HepG2 (cell line): ENCODE results near the gene TCF25. TPM values are rescaled to one million over a fixed set of nuclear protein-coding genes. Genes with fewer than 3 reads are reported as not detected.

Experiments
- CCDC6 ChIP-seq: sonication (generic); formaldehyde crosslinking; IDR thresholded peaks from 2 replicates; pipeline ENCODE4 v1.8.1; 2022; ENCODE audit warnings: mild to moderate bottlenecking, missing genetic modification reagents, moderate library complexity
- CENPX ChIP-seq: sonication (generic); formaldehyde crosslinking; IDR thresholded peaks from 2 replicates; pipeline ENCODE4 v1.9.0; 2021; ENCODE audit warnings: mild to moderate bottlenecking, missing genetic modification reagents, moderate library complexity
- ESRRA ChIP-seq: sonication (generic); formaldehyde crosslinking; IDR thresholded peaks from 2 replicates; pipeline ENCODE4 v1.5.1; 2020; ENCODE audit warnings: mild to moderate bottlenecking, low read depth, missing genetic modification reagents
- GATAD1 ChIP-seq: IDR thresholded peaks from 2 replicates; pipeline ENCODE4 v1.6.1; 2016; ENCODE audit warnings: missing genetic modification reagents, missing compliant biosample characterization
- GTF2F1 ChIP-seq: fragments of 150-350 bp; IDR thresholded peaks from 2 replicates; pipeline ENCODE4 v1.6.1; 2014; ENCODE audit warnings: low read length
- HIVEP1 ChIP-seq: sonication (generic); formaldehyde crosslinking; IDR thresholded peaks from 2 replicates; pipeline ENCODE4 v1.4.0; 2020; ENCODE audit warnings: mild to moderate bottlenecking, missing genetic modification reagents
- HNRNPL ChIP-seq: fragments of 200-400 bp; formaldehyde crosslinking; IDR thresholded peaks from 2 replicates; pipeline ENCODE4 v1.6.1; 2017; ENCODE audit warnings: mild to moderate bottlenecking, low read depth, low read length
- KLF9 ChIP-seq: IDR thresholded peaks from 2 replicates; pipeline ENCODE4 v1.6.1; 2016; ENCODE audit warnings: low read depth
- NFE2L1 ChIP-seq: sonication (generic); formaldehyde crosslinking; IDR thresholded peaks from 2 replicates; pipeline ENCODE4 v1.4.0; 2020; ENCODE audit warnings: missing genetic modification reagents, mild to moderate bottlenecking, borderline replicate concordance
- REPIN1 ChIP-seq: sonication (generic); formaldehyde crosslinking; IDR thresholded peaks from 2 replicates; pipeline ENCODE4 v1.8.0; 2022; ENCODE audit warnings: missing genetic modification reagents, low read depth, mild to moderate bottlenecking, borderline replicate concordance
- RFX5 ChIP-seq: IDR thresholded peaks from 2 replicates; pipeline ENCODE4 v1.6.1; 2011; ENCODE audit warnings: low read depth, low read length, improper control_type of control experiment
- RNF2 ChIP-seq: fragments of 450-650 bp; conservative IDR thresholded peaks from 2 replicates; pipeline ENCODE4 v1.6.1; 2016; ENCODE audit warnings: low read depth
- SNRNP70 ChIP-seq: fragments of 200-400 bp; formaldehyde crosslinking; IDR thresholded peaks from 2 replicates; pipeline ENCODE4 v1.6.1; 2017; ENCODE audit warnings: mild to moderate bottlenecking, low read depth, low read length, moderate library complexity
- ZBTB8A ChIP-seq: sonication (generic); formaldehyde crosslinking; IDR thresholded peaks from 2 replicates; pipeline ENCODE4 v1.4.0; 2020; ENCODE audit warnings: mild to moderate bottlenecking, low read depth, missing genetic modification reagents, borderline replicate concordance
- ZFP41 ChIP-seq: sonication (generic); formaldehyde crosslinking; IDR thresholded peaks from 2 replicates; pipeline ENCODE4 v1.4.0; 2020; ENCODE audit warnings: mild to moderate bottlenecking, missing genetic modification reagents, borderline replicate concordance
- ZNF160 ChIP-seq: sonication (generic); formaldehyde crosslinking; IDR thresholded peaks from 2 replicates; pipeline ENCODE4 v1.8.0; 2022; ENCODE audit warnings: mild to moderate bottlenecking, inconsistent platforms, missing genetic modification reagents
- ZNF205 ChIP-seq: IDR thresholded peaks from 2 replicates; pipeline ENCODE4 v1.6.1; 2018; ENCODE audit warnings: missing biosample characterization, missing genetic modification reagents
- ZNF570 ChIP-seq: sonication (generic); formaldehyde crosslinking; IDR thresholded peaks from 2 replicates; pipeline ENCODE4 v1.4.0; 2020; ENCODE audit warnings: mild to moderate bottlenecking, missing genetic modification reagents, borderline replicate concordance
- ZNF644 ChIP-seq: IDR thresholded peaks from 2 replicates; pipeline ENCODE4 v1.6.1; 2016; ENCODE audit warnings: low read depth
- ZNF737 ChIP-seq: sonication (generic); formaldehyde crosslinking; IDR thresholded peaks from 2 replicates; pipeline ENCODE4 v1.5.0; 2020; ENCODE audit warnings: missing genetic modification reagents, mild to moderate bottlenecking, borderline replicate concordance
- ZNF780A ChIP-seq: sonication (generic); formaldehyde crosslinking; IDR thresholded peaks from 2 replicates; pipeline ENCODE4 v1.8.0; 2022; ENCODE audit warnings: mild to moderate bottlenecking, missing genetic modification reagents, moderate library complexity
- ZNF850 ChIP-seq: sonication (generic); formaldehyde crosslinking; conservative IDR thresholded peaks from 2 replicates; pipeline ENCODE4 v1.9.0; 2021; ENCODE audit warnings: mild to moderate bottlenecking, missing genetic modification reagents
- ZNF891 ChIP-seq: sonication (generic); formaldehyde crosslinking; IDR thresholded peaks from 2 replicates; pipeline ENCODE4 v1.5.0; 2020; ENCODE audit warnings: mild to moderate bottlenecking, missing genetic modification reagents
- ZSCAN29 ChIP-seq: sonication (generic); formaldehyde crosslinking; conservative IDR thresholded peaks from 2 replicates; pipeline ENCODE4 v1.4.0; 2020; ENCODE audit warnings: mild to moderate bottlenecking, missing genetic modification reagents
- polyA plus RNA-seq, 8 experiments: library from polyadenylated mRNA; depleted of rRNA in 3 of 8; stranded (reverse) in 7 of 8; unstranded in 1 of 8; fragments of >200 nt; fragmentation: Illumina TruSeq in 4 of 8; extraction: Trizol in 4 of 8; gene quantifications; 2 replicates each; pipeline versions ENCODE4 v1.2.1 to v1.2.3, GENCODE V29; 2011 to 2016; ENCODE audit warnings: low read depth in 4 of 8, missing spikeins in 1 of 8, mixed read lengths in 1 of 8; ENCODE audit not compliant: insufficient read depth in 1 of 8
- total RNA-seq, 5 experiments: library from RNA; depleted of rRNA; stranded (reverse); fragments of >200 nt; fragmentation: Illumina TruSeq; extraction: Trizol; gene quantifications; 2 replicates each; pipeline ENCODE4 v1.2.3, GENCODE V29; 2016; ENCODE audit warnings: low read depth in 1 of 5
- TF ChIP-seq, protein P1 (sequence below): sonication (generic); formaldehyde crosslinking; IDR thresholded peaks from 2 replicates; pipeline ENCODE4 v1.4.0; 2020; ENCODE audit warnings: missing genetic modification reagents, borderline replicate concordance
- TF ChIP-seq, protein P2 (sequence below): sonication (generic); formaldehyde crosslinking; IDR thresholded peaks from 2 replicates; pipeline ENCODE4 v1.8.1; 2022; ENCODE audit warnings: mild to moderate bottlenecking, missing genetic modification reagents

Gene TCF25
- total and polyA plus RNA-seq, 2 of the 13 experiments (the other 11 are each of a cell fraction or from before 2014, with no cell fraction given), result 138 to 206 TPM

DNA sequence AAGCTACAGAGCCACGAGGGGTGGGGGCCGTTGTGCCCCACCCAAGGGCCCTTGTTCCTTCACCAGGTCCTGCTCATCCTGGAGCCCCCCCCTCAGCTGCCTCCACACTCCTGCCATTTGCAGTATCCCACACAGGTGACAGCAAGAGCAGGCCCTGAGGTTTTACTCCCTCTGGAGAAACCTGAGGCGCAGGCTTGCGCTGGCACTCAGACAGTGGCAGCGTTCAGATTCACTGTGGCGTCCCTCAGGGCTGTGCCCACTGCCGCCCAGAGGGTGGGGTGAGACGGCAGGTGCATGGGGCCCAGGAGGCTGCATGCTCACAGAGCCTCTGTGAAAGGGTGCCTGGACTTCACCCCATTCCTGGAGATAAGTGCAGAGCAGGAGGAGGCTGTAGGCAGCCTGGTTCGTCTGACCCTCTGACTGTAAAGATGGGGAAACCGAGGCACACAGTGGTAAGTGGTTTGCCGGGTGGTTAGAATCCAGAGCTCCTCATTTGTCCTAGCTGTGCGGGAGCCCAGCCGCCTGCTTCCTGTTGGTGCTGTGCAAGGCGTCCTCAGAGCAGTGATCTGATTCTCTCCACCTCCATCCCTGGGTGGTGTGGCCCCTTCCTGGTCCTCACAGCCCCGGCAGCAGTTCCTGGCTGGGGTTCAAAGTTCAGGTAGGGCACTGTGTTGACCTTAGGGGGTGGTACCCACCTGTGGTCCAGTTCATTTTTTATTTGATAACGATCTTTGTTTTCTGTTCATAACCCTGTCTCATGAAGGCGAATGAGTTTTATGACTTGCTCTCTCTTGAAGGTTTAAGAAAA lies 43.6 kb upstream of the TCF25 start (continued):
- TF ChIP-seq HIVEP1 (no peak), GTF2F1 (no peak), SNRNP70 (no peak), ZBTB8A (CRISPR knock-in tag) (no peak), ZNF644 (0 out of 2 replicates have a peak, but pooled peaks have one; percentile 19), ZFP41 (no peak), CENPX (CRISPR knock-in tag) (no peak), ZNF891 (CRISPR knock-in tag) (no peak), ZNF570 (CRISPR knock-in tag) (no peak), CCDC6 (CRISPR knock-in tag) (no peak), KLF9 (CRISPR knock-in tag) (0 out of 2 replicates have a peak, but pooled peaks have one; percentile 35), ZNF850 (CRISPR knock-in tag) (no peak), ESRRA (CRISPR knock-in tag) (peak; percentile 29; the same call in 1 of the 2 replicates), ZNF160 (CRISPR knock-in tag) (no peak), ZSCAN29 (CRISPR knock-in tag) (no peak; the same call in 1 of the 2 replicates), ZNF780A (no peak), NFE2L1 (CRISPR knock-in tag) (no peak), HNRNPL (peak; percentile 96), REPIN1 (CRISPR knock-in tag) (peak; percentile 85), RNF2 (no peak), GATAD1 (CRISPR knock-in tag) (peak; percentile 37; the same call in 1 of the 2 replicates), RFX5 (no peak), ZNF737 (CRISPR knock-in tag) (no peak), ZNF205 (CRISPR knock-in tag) (0 out of 2 replicates have a peak, but pooled peaks have one; percentile 32)
- TF ChIP-seq, protein P1, sequence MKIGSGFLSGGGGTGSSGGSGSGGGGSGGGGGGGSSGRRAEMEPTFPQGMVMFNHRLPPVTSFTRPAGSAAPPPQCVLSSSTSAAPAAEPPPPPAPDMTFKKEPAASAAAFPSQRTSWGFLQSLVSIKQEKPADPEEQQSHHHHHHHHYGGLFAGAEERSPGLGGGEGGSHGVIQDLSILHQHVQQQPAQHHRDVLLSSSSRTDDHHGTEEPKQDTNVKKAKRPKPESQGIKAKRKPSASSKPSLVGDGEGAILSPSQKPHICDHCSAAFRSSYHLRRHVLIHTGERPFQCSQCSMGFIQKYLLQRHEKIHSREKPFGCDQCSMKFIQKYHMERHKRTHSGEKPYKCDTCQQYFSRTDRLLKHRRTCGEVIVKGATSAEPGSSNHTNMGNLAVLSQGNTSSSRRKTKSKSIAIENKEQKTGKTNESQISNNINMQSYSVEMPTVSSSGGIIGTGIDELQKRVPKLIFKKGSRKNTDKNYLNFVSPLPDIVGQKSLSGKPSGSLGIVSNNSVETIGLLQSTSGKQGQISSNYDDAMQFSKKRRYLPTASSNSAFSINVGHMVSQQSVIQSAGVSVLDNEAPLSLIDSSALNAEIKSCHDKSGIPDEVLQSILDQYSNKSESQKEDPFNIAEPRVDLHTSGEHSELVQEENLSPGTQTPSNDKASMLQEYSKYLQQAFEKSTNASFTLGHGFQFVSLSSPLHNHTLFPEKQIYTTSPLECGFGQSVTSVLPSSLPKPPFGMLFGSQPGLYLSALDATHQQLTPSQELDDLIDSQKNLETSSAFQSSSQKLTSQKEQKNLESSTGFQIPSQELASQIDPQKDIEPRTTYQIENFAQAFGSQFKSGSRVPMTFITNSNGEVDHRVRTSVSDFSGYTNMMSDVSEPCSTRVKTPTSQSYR (CRISPR knock-in tag), result peak; percentile 21; the same call in 1 of the 2 replicates
- TF ChIP-seq, protein P2, sequence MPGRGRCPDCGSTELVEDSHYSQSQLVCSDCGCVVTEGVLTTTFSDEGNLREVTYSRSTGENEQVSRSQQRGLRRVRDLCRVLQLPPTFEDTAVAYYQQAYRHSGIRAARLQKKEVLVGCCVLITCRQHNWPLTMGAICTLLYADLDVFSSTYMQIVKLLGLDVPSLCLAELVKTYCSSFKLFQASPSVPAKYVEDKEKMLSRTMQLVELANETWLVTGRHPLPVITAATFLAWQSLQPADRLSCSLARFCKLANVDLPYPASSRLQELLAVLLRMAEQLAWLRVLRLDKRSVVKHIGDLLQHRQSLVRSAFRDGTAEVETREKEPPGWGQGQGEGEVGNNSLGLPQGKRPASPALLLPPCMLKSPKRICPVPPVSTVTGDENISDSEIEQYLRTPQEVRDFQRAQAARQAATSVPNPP (CRISPR knock-in tag), result 0 out of 2 replicates have a peak, but pooled peaks have one; percentile 38
